ENCODE results near the gene ENGASE.
A peak's percentile ranks its signal among the peaks of the same experiment; 100 is the strongest.

ENGASE gene

GRCh38 chr17:79074649-79075445, at the start of gene ENGASE:
Gene ENGASE (plus strand): TSS chr17:79074824. CDS start chr17:79074945, 121 bp downstream.
- no peak for TF ChIP-seq CTCF (IDR thresholded peaks at IDR 0.05; ENCODE audit: insufficient read depth, low read depth, low read length, missing control alignments)
- DNase-seq (ENCODE audit: low read depth), result peak; percentile 94
- peak within 1 kb of the TSS; percentile 57 for H3K4me3 ChIP-seq (ENCODE audit: low read length)

GRCh38 chr17:79024901-79025737, 49.5 kb upstream of the ENGASE start:
- H3K4me3 ChIP-seq (ENCODE audit: low read length), result peak overlapping the region; percentile 39
- no peak for TF ChIP-seq CTCF (IDR thresholded peaks at IDR 0.05; ENCODE audit: insufficient read depth, low read depth, low read length, missing control alignments)
- DNase-seq (ENCODE audit: low read depth), result peak; percentile 27

- TF ChIP-seq CTCF (IDR thresholded peaks at IDR 0.05; ENCODE audit: insufficient read depth, low read depth, low read length, missing control alignments), result no peak
- H3K4me3 ChIP-seq (ENCODE audit: low read length), result no peak overlapping the region
- DNase-seq (ENCODE audit: low read depth), result peak; percentile 60
Measured at GRCh38 chr17:79026376-79027273, 48.0 kb upstream of the ENGASE start.

GRCh38 chr17:79027274-79027924, 47.2 kb upstream of the ENGASE start:
- TF ChIP-seq CTCF (IDR thresholded peaks at IDR 0.05; ENCODE audit: insufficient read depth, low read depth, low read length, missing control alignments), result no peak
- no peak overlapping the region for H3K4me3 ChIP-seq (ENCODE audit: low read length)
- DNase-seq (ENCODE audit: low read depth), result no peak

GRCh38 chr17:79027925-79028491, 46.6 kb upstream of the ENGASE start:
- no peak overlapping the region for H3K4me3 ChIP-seq (ENCODE audit: low read length)
- no peak for DNase-seq (ENCODE audit: low read depth)
- no peak for TF ChIP-seq CTCF (IDR thresholded peaks at IDR 0.05; ENCODE audit: insufficient read depth, low read depth, low read length, missing control alignments)

All from epithelial cell of esophagus (primary cell).